NCI-H2196 (cell line): ENCODE results near the gene WNT5B.
A peak's percentile ranks its signal among the peaks of the same experiment; 100 is the strongest.

Experiments
- DNase-seq: peaks from one replicate; lab custom pipeline; 2025; ENCODE audit not compliant: unreplicated experiment; lab: John Stamatoyannopoulos, UW

Gene WNT5B

GRCh38 chr12:1650260-1650977, 21.4 kb downstream of the WNT5B start:
- DNase-seq, result no peak

- no peak for DNase-seq
Observed at GRCh38 chr12:1650978-1651361, 21.9 kb downstream of the WNT5B start.

- no peak for DNase-seq
Observed at GRCh38 chr12:1651946-1652345, 22.9 kb downstream of the WNT5B start.

- no peak for DNase-seq
Observed at GRCh38 chr12:1655225-1655788, 26.3 kb downstream of the WNT5B start.

- no peak for DNase-seq
Observed at GRCh38 chr12:1656902-1657301, 27.9 kb downstream of the WNT5B start.

GRCh38 chr12:1657688-1658087, 28.7 kb downstream of the WNT5B start:
- DNase-seq, result no peak

GRCh38 chr12:1660304-1661187, 31.5 kb downstream of the WNT5B start:
- DNase-seq, result no peak

- DNase-seq, result peak; percentile 76
Observed at GRCh38 chr12:1661553-1662335, 32.7 kb downstream of the WNT5B start.

- DNase-seq, result no peak
Observed at GRCh38 chr12:1662761-1663439, 33.9 kb downstream of the WNT5B start.

GRCh38 chr12:1663440-1664132, 34.6 kb downstream of the WNT5B start:
- no peak for DNase-seq

GRCh38 chr12:1665366-1665765, 36.3 kb downstream of the WNT5B start:
- DNase-seq, result no peak

- DNase-seq, result no peak
Observed at GRCh38 chr12:1666215-1666614, 37.2 kb downstream of the WNT5B start.

- DNase-seq, result no peak
Observed at GRCh38 chr12:1666685-1667162, 37.7 kb downstream of the WNT5B start.

GRCh38 chr12:1668833-1669543, 40.0 kb downstream of the WNT5B start:
- DNase-seq, result no peak

GRCh38 chr12:1670358-1671268, 41.6 kb downstream of the WNT5B start:
- no peak for DNase-seq

GRCh38 chr12:1676043-1676442, 47.0 kb downstream of the WNT5B start:
- DNase-seq, result no peak

GRCh38 chr12:1680804-1681492, 51.9 kb downstream of the WNT5B start:
- no peak for DNase-seq

- no peak for DNase-seq
Observed at GRCh38 chr12:1681493-1681807, 52.4 kb downstream of the WNT5B start.
